ENCODE data around the gene ZDHHC3.

Gene ZDHHC3

DNA sequence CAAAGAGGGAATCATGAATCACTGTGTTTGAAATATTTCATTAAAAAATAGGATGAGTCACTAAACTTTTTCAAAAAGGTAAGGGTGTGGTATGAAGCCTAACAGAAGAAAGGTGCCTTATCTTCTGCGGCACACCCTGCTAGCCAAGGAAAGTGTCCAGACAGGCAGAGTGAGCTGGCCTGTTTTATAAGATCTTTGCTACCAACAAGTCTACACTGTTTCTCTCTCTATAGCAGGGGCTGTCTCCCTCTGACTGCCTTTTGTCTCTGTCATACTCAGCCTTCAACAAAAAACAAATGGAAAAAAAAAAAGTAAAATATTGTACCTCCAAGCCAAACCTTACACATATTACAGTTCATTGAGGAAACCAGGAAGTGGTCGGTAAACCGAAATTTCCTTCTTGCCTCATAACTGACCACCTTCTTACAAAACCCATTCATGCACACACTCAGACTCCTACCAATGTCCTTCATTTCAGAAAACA is 9.1 kb downstream of the ZDHHC3 start:
- Histone ChIP-seq H3K9ac (ENCODE audit: low read depth, low read length) (no peak overlapping the region), H3K4me3 (ENCODE audit: low read depth in 1 of 2, low read length in 2 of 2) (no peak overlapping the region), H3K36me3 (ENCODE audit: insufficient read depth, low read length) (no peaks in the 10 kb centered on the region), H3K79me2 (ENCODE audit: insufficient read depth, low read length) (peaks cover 77% of the 10 kb centered on the region), H3K9me3 (ENCODE audit: insufficient read depth, low read length, severe bottlenecking) (no peaks in the 10 kb centered on the region), H3K4me2 (ENCODE audit: insufficient read depth, low read length) (no peak overlapping the region), H3K27me3 (ENCODE audit: insufficient read depth, low read length, poor library complexity) (no peaks in the 10 kb centered on the region), H4K20me1 (ENCODE audit: insufficient read depth, low read length) (peaks cover 46% of the 10 kb centered on the region), H3K4me1 (ENCODE audit: insufficient read depth, low read length) (peaks cover 11% of the 10 kb centered on the region), H2AFZ (ENCODE audit: low read depth, low read length) (no peak overlapping the region), H3K27ac (ENCODE audit: low read length) (no peak overlapping the region)
- ATAC-seq (ENCODE audit: insufficient read depth, low read depth) (peak; percentile 33; the same call in 1 of the 3 replicates), DNase-seq (no peak)
- TF ChIP-seq CTCF (IDR thresholded peaks at IDR 0.05; ENCODE audit: borderline replicate concordance, extremely low read depth, low read length, poor library complexity, severe bottlenecking) = no peak
- no peak for TF ChIP-seq EZH2 (IDR thresholded peaks at IDR 0.05; ENCODE audit: borderline replicate concordance, low read depth, low read length, severe bottlenecking)

- Histone ChIP-seq H3K9me3 (ENCODE audit: insufficient read depth, low read length, severe bottlenecking) (no peaks in the 10 kb centered on the region), H3K4me2 (ENCODE audit: insufficient read depth, low read length) (no peak overlapping the region), H3K4me1 (ENCODE audit: insufficient read depth, low read length) (peaks cover 11% of the 10 kb centered on the region), H2AFZ (ENCODE audit: low read depth, low read length) (no peak overlapping the region), H3K79me2 (ENCODE audit: insufficient read depth, low read length) (peaks cover 81% of the 10 kb centered on the region), H3K27me3 (ENCODE audit: insufficient read depth, low read length, poor library complexity) (no peaks in the 10 kb centered on the region), H3K4me3 (ENCODE audit: low read depth in 1 of 2, low read length in 2 of 2) (no peak overlapping the region), H3K36me3 (ENCODE audit: insufficient read depth, low read length) (no peaks in the 10 kb centered on the region; the same call in 1 of the 2 replicates), H3K9ac (ENCODE audit: low read depth, low read length) (no peak overlapping the region), H3K27ac (ENCODE audit: low read length) (no peak overlapping the region), H4K20me1 (ENCODE audit: insufficient read depth, low read length) (peaks cover 55% of the 10 kb centered on the region)
- DNase-seq = no peak
- no peak for TF ChIP-seq CTCF (IDR thresholded peaks at IDR 0.05; ENCODE audit: borderline replicate concordance, extremely low read depth, low read length, poor library complexity, severe bottlenecking)
- no peak for TF ChIP-seq EZH2 (IDR thresholded peaks at IDR 0.05; ENCODE audit: borderline replicate concordance, low read depth, low read length, severe bottlenecking)
- no peak for ATAC-seq (ENCODE audit: insufficient read depth, low read depth)
Observed at GRCh38 chr3:44965165-44965564, 10.8 kb downstream of the ZDHHC3 start.

- no peak overlapping the region for H3K4me3 ChIP-seq (ENCODE audit: low read depth in 1 of 2, low read length in 2 of 2)
- H3K27me3 ChIP-seq (ENCODE audit: insufficient read depth, low read length, poor library complexity) = no peaks in the 10 kb centered on the region
- ATAC-seq (ENCODE audit: insufficient read depth, low read depth) = no peak
- H3K4me2 ChIP-seq (ENCODE audit: insufficient read depth, low read length) = no peak overlapping the region
- H3K27ac ChIP-seq (ENCODE audit: low read length) = no peak overlapping the region
- peaks cover 50% of the 10 kb centered on the region for H4K20me1 ChIP-seq (ENCODE audit: insufficient read depth, low read length)
- no peaks in the 10 kb centered on the region for H3K4me1 ChIP-seq (ENCODE audit: insufficient read depth, low read length)
- no peak overlapping the region for H3K9ac ChIP-seq (ENCODE audit: low read depth, low read length)
- no peak for DNase-seq
- H2AFZ ChIP-seq (ENCODE audit: low read depth, low read length) = no peak overlapping the region
- peaks cover 71% of the 10 kb centered on the region for H3K79me2 ChIP-seq (ENCODE audit: insufficient read depth, low read length)
- TF ChIP-seq EZH2 (IDR thresholded peaks at IDR 0.05; ENCODE audit: borderline replicate concordance, low read depth, low read length, severe bottlenecking) (no peak), CTCF (IDR thresholded peaks at IDR 0.05; ENCODE audit: borderline replicate concordance, extremely low read depth, low read length, poor library complexity, severe bottlenecking) (no peak)
- peaks cover 8% of the 10 kb centered on the region for H3K36me3 ChIP-seq (ENCODE audit: insufficient read depth, low read length)
- H3K9me3 ChIP-seq (ENCODE audit: insufficient read depth, low read length, severe bottlenecking) = no peaks in the 10 kb centered on the region
Observed at GRCh38 chr3:44963571-44964325, 12.2 kb downstream of the ZDHHC3 start.

Measured in DND-41 (cell line).